ENCODE measurements around the gene CDSN.
"Not testable (repeated sequence)": the region's sequence is repeated elsewhere in the genome, so short reads cannot be mapped to it uniquely, and the experiment has no call there.

The CDSN gene

DNA sequence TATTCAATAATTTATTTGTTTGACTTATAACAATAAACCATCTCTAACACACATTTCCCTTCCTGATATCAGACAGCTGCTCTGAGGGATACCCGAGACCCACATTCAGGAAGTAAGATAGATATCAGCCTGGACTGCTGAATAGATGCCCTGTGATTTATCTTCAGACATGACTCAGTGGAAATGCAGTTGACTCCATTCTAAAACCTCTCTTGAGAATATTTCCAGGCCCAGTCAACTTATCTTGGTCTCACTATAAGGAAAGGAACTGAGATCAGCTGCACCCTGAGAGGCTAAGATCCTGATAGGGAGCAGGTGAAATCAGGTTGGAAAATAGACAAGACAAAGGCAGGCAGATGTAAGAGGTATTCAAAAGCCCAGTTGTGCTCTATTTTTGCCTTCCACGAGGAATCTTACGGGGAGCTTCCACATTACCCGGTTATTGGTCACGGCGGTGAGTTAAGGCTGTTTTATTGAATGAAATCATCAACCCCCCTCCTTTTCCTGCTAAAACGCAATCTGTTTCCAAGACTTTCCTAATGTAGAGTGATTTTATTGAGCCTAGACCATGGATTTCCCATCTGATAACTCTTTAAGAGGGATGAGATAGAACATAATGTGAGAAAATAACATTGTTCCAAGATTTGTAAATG lies 33.3 kb downstream of the CDSN start:
- no peak for DNase-seq (ENCODE audit: low read depth in 2 of 2)

DNA sequence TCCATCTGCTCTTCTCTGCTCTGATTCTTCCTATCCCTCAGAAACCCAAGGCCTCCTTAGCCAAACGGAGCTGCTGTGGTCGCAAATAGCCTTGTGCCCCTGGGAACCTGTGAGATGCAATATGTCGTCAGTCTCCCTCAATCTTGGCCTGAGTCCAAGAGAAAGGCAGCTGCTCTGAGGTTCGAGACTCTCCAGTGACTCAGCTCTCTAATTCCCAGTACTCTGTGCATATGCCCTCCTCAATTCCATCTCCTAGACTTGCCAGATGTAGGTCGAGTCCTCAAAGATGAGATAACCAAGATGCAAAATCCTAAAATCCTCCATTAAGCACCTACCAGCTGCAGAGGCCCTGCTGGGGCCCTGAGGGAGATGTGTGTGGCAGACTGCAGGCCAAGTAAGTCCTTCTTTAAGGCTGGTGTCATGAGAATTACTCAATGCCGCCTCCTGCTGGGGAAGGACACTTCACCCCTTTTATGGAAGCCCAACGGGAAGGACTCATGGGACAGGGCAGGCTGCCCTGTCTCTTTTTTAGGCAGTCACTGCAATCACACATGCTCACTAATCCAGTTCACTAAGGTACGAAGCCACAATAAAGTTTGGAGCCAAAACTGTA lies 36.4 kb downstream of the CDSN start:
- peak; percentile 41 to 58 for DNase-seq (ENCODE audit: low read depth in 2 of 2)

DNA sequence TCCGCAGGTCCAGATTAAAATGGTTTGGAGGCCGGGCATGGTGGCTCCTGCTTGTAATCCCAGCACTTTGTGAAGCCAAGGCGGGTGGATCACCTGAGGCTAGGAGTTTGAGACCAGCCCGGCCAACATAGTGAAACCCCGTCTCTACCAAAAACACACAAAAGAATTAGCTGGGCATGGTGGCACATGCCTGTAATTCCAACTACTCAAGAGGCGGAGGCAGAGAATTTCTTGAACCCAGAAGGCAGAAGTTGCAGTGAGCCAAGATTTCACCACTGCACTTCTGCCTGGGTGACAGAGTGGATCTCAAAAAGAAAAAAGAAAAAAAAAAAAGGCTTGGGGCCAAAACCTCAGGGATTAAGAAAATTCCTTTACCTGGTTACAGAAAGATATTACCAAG lies 38.4 kb downstream of the CDSN start:
- no peak for DNase-seq (ENCODE audit: low read depth in 2 of 2)

DNA sequence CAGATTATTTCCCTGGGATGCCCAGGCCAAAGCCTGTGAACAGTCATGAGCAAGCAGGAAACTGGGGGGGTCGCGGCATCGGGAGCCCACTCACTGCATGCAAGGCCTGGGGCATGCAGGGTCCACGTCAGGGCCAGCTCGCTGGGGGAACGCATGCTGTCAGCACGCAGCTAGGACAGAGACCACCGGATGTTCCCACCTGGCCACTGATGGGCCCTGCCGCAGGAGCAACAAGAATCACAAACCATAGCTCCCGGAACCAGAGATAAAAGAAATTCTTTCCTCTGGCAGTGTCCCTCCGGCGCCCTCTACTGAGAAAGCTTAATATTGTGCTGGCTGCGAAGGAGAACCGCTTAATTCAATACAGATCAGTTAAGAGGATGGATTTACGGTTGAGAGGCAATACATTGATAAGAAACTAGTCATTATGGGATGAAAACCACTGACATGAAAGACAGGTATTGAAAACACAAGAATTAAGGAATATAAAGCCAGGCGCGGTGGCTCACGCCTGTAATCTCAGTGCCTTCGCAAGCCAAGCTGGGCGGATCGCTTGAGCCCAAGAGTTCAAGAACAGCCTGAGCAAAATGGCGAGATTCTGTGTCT lies 40.5 kb downstream of the CDSN start:
- DNase-seq (ENCODE audit: low read depth in 2 of 2) = peak; percentile 57 to 63

DNA sequence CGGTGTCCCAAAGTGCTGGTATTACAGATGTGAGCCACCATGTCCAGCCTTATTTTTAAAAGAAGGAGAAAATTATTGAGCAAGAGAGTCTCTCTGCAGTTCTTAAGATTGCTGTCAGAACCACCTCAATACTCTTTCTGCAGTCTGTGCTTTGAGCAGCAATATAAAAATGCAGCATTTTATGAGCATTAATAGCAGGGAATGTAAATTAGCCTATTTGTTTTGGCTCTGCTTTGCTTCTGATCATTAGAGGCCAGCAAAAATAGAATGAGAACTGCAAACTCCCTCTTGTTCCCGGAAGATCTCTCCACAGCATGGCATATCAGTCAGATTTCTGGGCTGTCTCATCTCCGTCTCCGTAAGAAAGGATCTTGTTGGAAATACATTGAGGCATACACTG lies 43.6 kb downstream of the CDSN start:
- no peak for DNase-seq (ENCODE audit: low read depth in 2 of 2)

DNA sequence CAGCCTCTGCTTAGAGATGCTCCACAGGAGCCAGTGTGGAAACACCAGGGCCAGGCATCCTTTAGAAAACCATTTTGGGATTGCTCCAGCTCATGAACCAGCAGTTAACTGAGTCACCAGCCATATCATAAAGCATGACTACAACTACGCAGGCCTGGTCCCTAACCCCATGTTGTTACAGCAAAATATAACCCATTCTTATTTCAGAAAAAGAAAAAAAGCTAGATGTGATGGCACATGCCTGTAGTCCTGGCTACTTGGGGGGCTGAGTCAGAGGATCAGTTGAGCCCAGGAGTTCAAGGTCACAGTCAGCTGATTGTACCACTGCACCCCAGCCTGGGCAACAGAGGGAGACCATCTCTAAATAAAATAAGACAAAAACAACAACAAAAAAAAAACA lies 44.7 kb downstream of the CDSN start:
- no peak for DNase-seq (ENCODE audit: low read depth in 2 of 2)

DNA sequence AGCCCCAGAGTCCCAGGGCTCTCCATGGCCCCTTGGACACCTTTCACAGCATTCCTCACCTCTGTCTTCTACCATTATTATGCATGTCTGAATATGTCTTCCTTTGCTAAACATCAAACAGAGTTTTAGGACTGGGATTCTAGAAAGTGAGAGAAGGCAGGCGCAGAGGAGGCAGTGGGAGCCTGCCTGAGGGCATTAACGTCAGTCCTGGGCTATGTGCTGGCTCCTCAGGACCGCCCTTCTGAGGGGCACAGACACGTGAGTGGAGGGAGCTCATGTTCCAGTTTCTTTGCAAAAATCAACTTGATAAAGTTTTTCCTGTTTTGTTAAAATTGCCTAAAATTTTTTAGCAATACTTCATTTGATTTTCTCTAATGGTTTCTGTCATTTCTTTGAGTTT lies 45.8 kb downstream of the CDSN start:
- no peak for DNase-seq (ENCODE audit: low read depth in 2 of 2)

DNA sequence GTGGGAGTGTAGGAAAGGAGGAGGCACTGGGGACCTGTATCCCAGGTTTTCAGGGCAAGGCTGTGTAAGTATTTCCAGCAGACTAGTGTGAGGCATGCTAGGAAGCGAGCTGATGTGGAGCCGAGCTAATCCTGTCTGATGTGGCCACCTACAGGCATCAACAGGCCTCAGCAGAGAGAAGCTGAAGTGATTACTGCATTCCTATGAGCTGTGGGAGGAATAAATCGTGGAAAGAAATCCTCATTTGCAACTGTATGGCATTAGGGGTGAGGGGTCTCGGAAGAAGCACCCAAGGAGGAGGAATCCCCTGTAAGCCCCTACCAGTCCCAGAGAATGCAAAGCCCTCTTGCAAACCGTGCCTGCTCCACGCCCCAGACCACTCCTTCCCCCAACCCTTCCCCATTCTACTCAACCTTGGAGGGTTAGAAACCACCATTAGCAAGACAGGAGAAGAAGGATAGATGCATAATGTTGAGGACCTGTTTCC lies 49.5 kb downstream of the CDSN start:
- DNase-seq (ENCODE audit: low read depth in 2 of 2) = no peak

DNA sequence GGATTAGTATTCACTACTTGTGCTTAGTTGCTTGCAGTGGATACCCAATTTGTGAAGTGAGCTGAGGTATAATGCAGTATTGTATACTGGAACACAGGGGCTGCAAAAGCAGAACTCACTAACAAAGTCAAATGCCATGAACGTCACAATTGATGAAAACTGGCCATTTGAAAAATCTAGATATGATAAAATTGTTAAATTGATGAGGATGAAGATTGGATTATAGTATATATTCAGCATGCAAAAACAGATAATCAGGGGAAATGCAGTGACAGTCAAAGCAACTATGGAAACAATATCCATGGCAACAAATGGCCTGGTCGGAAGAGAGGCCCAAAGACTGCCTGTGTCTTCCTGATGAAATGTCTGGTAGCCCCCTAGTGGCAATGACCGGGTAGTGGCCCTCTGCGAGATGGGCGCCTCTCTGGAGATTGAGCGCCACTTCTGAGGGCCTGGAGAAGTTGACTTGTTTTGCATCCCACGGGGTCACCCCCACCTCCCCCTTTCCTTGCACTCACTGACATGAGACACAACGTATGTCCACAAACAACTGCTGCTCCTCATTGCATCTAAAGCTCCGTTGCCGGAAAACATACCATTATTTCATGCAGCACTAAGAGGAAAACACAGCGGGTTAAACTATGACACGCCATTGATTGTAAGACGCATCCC lies 51.4 kb downstream of the CDSN start:
- peak; percentile 61 to 69 for DNase-seq (ENCODE audit: low read depth in 2 of 2)

DNA sequence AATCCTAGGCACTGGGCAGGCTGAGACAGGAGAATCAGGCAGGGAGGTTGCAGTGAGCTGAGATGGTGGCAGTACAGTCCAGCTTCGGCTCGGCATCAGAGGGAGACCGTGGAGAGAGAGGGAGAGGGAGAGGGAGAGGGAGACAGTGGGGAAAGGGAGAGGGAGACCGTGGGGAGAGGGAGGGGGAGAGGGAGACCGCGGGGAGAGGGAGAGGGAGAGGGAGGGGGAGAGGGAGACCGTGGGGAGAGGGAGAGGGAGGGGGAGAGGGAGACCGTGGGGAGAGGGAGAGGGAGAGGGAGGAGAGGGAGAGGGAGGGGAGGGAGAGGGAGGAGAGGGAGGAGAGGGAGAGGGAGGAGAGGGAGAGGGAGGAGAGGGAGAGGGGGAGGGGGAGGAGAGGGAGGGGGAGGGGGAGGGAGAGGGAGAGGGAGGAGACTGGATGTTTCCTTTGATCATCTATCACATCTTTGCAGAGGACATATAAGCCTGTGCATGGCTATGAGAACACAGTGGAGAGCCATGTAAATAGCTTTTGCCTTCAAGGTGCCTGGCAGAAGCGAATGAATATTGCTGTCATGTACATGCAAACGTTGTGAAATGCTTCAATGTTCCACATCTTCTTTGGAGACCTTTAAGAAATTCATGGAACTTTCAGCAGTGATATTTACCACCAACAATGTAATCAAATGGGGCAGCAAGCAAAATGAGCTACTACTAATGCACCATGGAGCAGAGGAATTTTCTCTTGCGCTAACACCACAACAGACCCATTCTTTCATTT lies 52.2 kb downstream of the CDSN start:
- DNase-seq (ENCODE audit: low read depth in 2 of 2) = not testable (repeated sequence)

DNA sequence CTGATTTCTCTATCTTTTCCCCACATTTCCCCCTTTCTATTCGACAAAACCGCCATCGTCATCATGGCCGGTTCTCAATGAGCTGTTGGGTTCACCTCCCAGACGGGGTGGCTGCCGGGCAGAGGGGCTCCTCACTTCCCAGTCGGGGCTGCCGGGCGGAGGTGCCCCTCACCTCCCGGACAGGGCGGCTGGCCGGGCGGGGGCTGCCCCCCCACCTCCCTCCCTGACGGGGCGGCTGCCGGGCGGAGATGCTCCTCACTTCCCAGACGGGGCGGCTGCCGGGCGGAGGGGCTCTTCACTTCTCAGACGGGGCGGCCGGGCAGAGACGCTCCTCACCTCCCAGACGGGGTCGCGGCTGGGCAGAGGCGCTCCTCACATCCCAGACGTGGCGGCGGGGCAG lies 53.2 kb downstream of the CDSN start:
- DNase-seq (ENCODE audit: low read depth in 2 of 2) = not testable (repeated sequence)

DNA sequence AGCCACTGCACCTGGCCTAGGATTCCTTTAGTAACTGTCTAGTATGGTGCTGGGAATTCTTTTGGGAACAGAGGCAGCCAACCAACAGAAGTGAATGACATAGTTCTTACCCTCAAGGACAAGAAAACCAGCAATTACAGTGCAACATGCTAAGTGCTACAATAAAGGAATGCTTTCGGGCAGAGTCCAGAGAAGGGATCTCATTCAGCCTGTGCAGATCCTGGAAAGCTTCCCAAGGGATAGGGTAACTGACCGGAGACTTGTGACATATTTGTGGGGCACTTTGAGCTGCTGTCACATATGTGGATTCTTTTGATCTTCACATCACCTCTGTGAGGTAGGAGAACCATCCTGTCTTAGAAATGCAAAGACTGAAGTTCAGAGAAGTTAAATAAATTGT lies 54.7 kb downstream of the CDSN start:
- DNase-seq (ENCODE audit: low read depth in 2 of 2) = no peak

Measured in stimulated activated CD4-positive, alpha-beta T cell treated with anti-CD3 and anti-CD28 coated beads, Interleukin-4, amount 100 ng/mL, for 48 hours (primary cell).